Left colon (tissue), 2 donors: ENCODE data around the gene UGT3A2. TPM values are rescaled to one million over a fixed set of nuclear protein-coding genes. Genes with fewer than 3 reads are reported as not detected.
"Not testable (repeated sequence)": the region's sequence is repeated elsewhere in the genome, so short reads cannot be mapped to it uniquely, and the experiment has no call there.

ENCODE experiments used
- ATAC-seq: fragments of 200-7000 bp; cut with Tn5 transposase; one replicate; pipeline ENCODE4 v1.9.1; 2020; ENCODE audit warnings: mild to moderate bottlenecking, moderate library complexity
- DNase-seq, 2 donors: peaks; one replicate each; pipeline ENCODE4 v3.0.0-alpha.2; 2020
- intact Hi-C, 2 donors: fragments of 100-400 bp; cut with DNase I in 1 of 2; cut with micrococcal nuclease in 1 of 2; formaldehyde crosslinking; loops; one replicate each; pipeline versions ENCODE4 v1.11.2 to v1.14.0; 2022; cut with DNase I, micrococcal nuclease
- total RNA-seq, 2 donors: library from RNA; stranded (reverse); fragmentation: NEBNext Ultra II Directional; extraction: Animal tissue kit (Norgen Biotek cat#: 25700); gene quantifications; one replicate each; pipeline ENCODE4 v1.2.1, GENCODE V29; 2021
- donor health status: DM: no; HTN: no; CAD: no.
- donor health status: DM: yes; HTN: yes; CAD: no.

UGT3A2 gene
- total RNA-seq, 2 donors from 2014 or later: not detected

GRCh38 chr5:36056422-36056821 is 10.3 kb downstream of the UGT3A2 start:
- no peak for DNase-seq
- intact Hi-C loops: no loop called here
- no peak for ATAC-seq

DNA sequence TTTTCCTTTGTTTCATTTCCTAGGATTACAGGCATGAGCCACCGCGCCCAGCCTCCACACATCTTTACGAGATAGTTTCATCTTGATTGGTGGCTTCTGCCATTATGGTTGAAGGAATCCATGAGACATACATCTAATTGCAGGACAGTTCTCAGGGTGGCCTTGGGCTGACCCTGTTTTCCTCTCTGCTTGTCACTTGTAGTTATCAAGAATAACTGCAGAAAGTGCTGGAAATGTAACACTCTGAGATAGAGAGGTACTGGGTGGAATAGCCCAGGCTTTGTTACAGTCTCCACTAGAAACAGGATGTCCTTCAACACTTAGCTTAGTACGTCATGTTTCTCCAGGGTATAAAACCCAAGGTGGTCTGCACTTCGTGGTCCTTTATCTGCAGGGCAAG is 10.7 kb downstream of the UGT3A2 start:
- no peak for ATAC-seq
- intact Hi-C loops: no loop called here
- DNase-seq: no peak

GRCh38 chr5:36054647-36055046 is 12.0 kb downstream of the UGT3A2 start:
- intact Hi-C loops: no loop called here
- no peak for ATAC-seq
- no peak for DNase-seq

DNA sequence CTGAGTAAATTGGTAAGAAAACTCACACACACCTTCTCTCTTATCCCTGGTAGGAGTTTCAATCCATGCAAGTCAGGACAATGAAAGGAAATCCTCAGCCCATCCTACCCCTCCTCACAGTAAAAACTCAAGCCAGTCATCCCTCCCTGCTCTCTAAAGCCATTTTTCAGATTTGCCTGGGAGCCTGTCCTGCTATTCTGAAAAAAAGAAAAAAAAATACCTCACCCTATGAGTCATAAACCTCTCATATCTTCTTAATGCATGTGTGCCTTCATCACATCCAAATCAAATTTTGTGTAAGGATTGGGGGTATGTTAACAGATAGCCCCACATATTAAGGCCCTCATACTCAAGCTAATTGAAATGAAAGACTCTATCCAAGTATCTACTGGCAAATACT is 14.1 kb downstream of the UGT3A2 start:
- ATAC-seq (no peak), DNase-seq (no peak)
- intact Hi-C loops: no loop called here

- DNase-seq (no peak), ATAC-seq (no peak)
- intact Hi-C loops: no loop called here
These were observed 16.7 kb downstream of the UGT3A2 start for GRCh38 chr5:36049949-36050348.

DNA sequence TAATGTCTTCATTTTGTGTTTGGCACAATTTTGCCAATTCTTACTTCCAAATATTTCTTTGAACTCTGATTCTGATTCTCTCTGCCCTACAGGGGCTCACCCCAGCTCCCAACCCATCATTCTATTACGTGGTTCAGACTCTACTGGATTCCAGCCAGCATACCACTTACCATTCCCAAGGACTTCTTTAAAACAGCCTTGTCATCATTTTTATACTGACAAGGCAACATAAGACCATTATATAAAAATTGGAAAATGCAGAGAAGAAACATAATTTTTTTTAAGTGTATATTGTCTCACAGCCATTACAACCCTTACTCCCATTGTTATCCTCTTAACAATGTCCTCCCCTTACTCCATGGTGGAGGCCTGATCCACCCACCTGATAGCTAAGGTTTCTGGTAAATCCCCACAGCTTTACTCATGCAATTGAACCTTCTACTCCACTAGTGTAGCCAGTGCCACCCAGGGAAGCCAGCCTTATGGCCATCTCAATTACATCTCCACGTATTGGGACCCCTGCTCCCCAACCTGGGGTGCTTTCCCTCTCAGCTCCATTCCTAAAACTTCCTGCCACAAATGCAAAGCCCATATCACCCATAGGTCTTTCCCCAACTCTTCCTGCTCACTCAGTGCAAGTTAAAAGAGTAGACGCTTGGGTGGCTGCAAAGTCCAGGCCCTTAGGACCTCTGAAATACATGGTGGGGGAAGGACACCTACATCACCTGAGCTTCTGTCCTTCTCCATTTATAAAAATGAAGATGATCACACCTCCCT is 19.1 kb downstream of the UGT3A2 start:
- intact Hi-C loops: no loop called here
- DNase-seq: no peak
- ATAC-seq: no peak

GRCh38 chr5:36045895-36046294 is 20.8 kb downstream of the UGT3A2 start:
- ATAC-seq (no peak), DNase-seq (no peak)
- intact Hi-C loops: no loop called here

DNA sequence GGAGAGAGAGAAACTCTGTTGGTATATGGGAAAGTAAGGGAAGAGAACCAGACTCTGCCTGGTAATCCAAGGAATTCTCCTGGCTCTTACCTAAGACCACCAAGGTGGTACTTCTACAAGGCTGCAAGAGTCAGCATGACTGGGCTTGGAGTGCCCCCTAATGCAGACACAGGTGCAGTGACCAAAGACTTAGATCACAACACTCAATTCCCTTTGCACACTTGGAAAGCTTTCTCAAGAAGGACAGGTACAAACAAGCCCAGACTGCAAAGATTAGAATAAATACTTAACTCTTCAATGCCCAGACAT is 25.2 kb downstream of the UGT3A2 start:
- intact Hi-C loops: no loop called here
- DNase-seq: no peak
- ATAC-seq: no peak

DNA sequence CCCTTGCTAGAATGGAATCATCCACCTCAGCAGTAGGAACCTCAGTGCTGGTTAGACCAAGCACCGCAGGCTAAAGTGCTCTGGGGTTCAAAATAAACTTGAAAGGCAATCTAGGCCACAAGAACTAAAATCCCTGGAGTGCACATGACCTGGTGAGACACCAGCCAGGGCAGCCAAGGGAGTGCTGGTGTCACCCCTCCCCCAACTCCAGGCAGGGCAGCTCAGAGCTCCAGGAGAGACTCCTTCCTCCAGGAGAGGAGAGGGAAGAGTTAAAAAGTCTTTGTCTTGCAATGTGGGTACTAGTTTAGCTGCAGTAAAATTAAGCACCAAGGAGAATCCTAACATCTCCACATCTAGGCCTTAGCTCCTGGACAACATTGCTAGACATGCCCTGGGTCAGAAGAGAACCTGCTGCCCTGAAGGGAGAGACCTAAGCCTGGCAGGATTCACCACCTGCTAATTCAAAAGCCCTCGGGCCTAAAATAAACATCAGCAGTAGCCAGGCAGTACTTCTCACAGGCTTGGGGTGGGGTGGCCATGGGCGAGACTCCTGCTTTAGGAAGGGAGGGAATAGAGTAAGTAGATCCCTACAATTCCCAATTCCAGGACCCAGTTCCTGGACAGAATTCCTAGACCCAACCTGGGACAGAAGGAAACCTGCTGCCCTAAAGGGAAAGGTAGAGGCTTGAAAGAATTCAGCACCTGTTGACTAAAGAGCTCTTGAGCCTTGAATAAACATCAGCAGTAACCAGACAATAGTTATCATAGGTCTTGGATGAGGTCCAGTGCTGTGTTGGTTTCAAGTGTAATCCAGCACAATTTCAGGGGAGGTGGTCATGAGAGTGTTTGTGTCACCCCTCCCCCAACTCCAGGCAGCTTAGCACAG is 25.8 kb downstream of the UGT3A2 start:
- intact Hi-C loops: no loop called here
- no peak for DNase-seq
- ATAC-seq: no peak

DNA sequence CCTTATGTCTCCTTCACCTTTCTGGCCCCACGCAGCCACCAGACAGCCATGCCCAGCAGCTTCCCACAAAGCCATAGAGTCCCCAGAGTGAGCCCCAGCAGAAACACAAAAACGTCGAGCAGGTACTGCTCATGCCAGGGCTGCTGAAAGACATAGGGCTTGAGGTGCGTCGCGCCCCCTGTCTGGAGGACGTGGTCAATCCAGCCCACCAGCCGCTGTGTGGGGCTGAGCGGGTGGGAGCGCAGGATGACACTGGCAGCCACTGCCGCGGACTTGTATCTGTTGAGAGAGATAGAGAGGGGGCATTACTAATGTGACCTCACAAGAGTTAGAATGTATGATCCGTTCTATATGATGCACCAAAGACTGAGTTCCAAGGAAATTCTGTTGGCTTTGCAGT is 31.0 kb downstream of the UGT3A2 start:
- intact Hi-C loops: no loop called here
- ATAC-seq (no peak), DNase-seq (no peak)

- DNase-seq, intact Hi-C loops, ATAC-seq: not testable (repeated sequence)
These were observed 32.0 kb downstream of the UGT3A2 start for GRCh38 chr5:36034536-36035134.

DNA sequence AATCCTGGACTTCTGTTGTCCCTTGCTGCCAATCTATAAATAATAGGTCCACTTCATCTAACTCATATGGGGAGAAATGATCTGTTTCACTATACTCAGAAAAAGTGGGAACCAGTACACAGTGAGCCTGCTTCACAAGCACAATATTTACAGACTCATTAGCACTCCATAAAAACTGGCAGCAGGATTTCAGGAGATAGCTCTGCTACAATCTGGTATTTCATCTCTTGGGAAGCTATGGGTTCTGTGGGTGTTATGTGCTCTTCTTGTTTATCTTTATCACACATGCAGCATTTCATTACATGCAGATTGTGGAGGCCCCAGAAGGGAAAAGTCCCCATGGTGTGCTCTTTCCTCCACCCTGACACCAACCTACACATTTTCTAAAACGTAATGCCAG is 33.2 kb downstream of the UGT3A2 start:
- DNase-seq (no peak), ATAC-seq (no peak)
- intact Hi-C loops: no loop called here

GRCh38 chr5:36033047-36033446 is 33.6 kb downstream of the UGT3A2 start:
- DNase-seq (no peak), ATAC-seq (no peak)
- intact Hi-C loops: no loop called here

GRCh38 chr5:36031223-36031622 is 35.5 kb downstream of the UGT3A2 start:
- DNase-seq (no peak), ATAC-seq (no peak)
- intact Hi-C loops: no loop called here

DNA sequence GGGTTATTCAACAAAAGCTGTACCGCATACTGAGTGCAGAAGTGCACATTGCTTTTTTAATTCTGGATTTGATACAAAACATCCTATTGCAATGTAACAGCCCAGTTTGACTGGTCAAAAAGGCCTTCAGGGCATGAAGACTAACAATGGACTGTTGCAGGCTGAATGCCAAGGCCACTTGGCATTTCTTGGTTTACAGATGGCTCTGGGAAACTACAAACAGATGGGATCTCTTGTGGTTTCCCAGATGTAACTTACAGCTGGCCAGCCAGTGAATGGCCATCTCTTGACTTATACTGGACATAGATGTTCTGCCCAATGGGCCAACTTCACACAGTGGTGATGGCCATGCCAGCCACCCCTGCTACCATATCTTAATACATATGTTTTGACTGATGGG is 36.8 kb downstream of the UGT3A2 start:
- ATAC-seq: no peak
- DNase-seq: no peak
- intact Hi-C loops: no loop called here

DNA sequence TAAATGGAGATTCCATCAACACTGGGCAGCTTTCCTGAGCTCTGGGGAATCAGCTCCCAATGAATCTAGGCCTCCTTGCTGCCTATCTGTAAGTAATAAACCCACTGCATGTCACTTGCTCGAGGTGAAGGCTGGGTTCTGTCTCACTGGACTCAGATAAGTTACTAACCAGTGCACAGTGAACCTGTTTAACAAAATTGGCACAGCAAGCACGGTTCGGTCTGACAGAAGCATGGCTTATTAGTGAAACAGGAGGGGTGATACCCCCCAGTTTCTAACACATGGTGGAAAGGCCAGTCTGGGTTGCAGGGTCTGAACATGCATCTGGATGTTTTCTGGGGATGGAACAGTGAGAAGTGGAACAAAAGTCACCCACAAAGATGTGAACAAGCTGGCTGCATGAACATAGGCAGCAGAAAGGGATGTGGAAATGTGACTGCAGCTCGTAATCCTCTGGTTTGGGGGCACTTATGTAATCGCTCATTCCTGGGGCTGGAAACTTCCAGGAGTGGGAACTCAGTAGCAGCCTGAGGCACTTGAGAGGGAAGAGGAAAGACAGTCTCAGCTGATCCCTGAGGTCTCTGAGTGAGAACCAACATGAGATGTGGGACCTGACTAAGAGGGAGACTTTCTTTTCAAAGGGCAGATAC is 37.7 kb downstream of the UGT3A2 start:
- DNase-seq (no peak), ATAC-seq (no peak)
- intact Hi-C loops: no loop called here

GRCh38 chr5:36027711-36028110 is 39.0 kb downstream of the UGT3A2 start:
- DNase-seq (no peak), ATAC-seq (no peak)
- intact Hi-C loops: no loop called here

- DNase-seq (no peak), ATAC-seq (no peak)
- intact Hi-C loops: no loop called here
These were observed 39.8 kb downstream of the UGT3A2 start for GRCh38 chr5:36026706-36027465.

GRCh38 chr5:36022246-36022645 is 44.4 kb downstream of the UGT3A2 start:
- ATAC-seq, DNase-seq, intact Hi-C loops: not testable (repeated sequence)
